Stomach (tissue), 4 donors: ENCODE data around the gene SAMD14.

Experiments
- CTCF ChIP-seq, 7 experiments: fragments of 450-650 bp in 4 of 7; fragments of 200-600 bp in 3 of 7; sonication (generic) in 3 of 7; IDR thresholded peaks; one replicate each; pipeline ENCODE4 v1.5.1; 2016 to 2019; ENCODE audit warnings: antibody characterized with exemption in 7 of 7, control low read depth in 2 of 7, mild to moderate bottlenecking in 1 of 7
- EP300 ChIP-seq: sonication (generic); formaldehyde crosslinking; IDR thresholded peaks from one replicate; pipeline ENCODE4 v1.6.1; 2017; ENCODE audit warnings: antibody characterized with exemption
- POLR2A ChIP-seq, 4 donors: fragments of 450-650 bp; IDR thresholded peaks; one replicate each; pipeline ENCODE4 v1.6.1; 2016; ENCODE audit warnings: antibody characterized with exemption in 4 of 4, control low read depth in 2 of 4, mild to moderate bottlenecking in 1 of 4, moderate library complexity in 1 of 4

GRCh38 chr17:50150354-50151040, 20.5 kb upstream of the SAMD14 start, which contains the start of gene PPP1R9B:
- TF ChIP-seq CTCF (IDR thresholded peaks at IDR 0.05), result no peak
- no peak for TF ChIP-seq POLR2A (IDR thresholded peaks at IDR 0.05)
- TF ChIP-seq EP300, result no peak
